GM04504 (cell line): ENCODE measurements around the gene SLC1A4.
A peak's percentile ranks its signal among the peaks of the same experiment; 100 is the strongest.
"Not testable (repeated sequence)": the region's sequence is repeated elsewhere in the genome, so short reads cannot be mapped to it uniquely, and the experiment has no call there.

Source experiments
- DNase-seq: peaks from one replicate; pipeline ENCODE4 v3.0.0-alpha.2; 2012; ENCODE audit warnings: low read depth

The SLC1A4 gene

DNA sequence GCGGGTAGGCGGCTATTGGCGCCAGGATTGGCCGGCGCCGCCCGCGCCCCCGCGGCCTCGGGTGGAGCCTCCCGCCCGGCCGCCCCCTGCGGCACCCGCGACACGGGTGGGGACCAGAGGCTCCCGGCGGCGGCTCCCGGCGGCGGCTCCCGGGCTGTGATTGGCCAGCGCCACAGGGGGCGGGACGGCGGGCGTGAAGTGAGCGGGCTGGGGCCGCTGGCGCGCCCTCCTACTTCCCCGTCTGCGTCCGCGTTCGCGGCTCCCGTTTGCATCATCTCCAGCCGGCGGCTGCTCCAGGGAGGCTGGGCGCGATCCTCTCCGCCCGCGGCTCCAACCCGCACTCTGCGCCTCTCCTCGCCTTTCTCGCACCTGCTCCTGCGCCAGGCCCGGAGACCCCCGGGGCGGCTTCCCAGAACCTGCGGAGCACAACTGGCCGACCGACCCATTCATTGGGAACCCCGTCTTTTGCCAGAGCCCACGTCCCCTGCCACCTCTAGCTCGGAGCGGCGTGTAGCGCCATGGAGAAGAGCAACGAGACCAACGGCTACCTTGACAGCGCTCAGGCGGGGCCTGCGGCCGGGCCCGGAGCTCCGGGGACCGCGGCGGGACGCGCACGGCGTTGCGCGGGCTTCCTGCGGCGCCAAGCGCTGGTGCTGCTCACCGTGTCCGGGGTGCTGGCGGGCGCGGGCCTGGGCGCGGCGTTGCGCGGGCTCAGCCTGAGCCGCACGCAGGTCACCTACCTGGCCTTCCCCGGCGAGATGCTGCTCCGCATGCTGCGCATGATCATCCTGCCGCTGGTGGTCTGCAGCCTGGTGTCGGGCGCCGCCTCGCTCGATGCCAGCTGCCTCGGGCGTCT, at the start of gene SLC1A4:
SLC1A4 (plus strand) TSS at position 274 of the 856 bp plus-strand sequence; CDS start at position 519, 245 bp downstream.
- DNase-seq: peak; percentile 73

DNA sequence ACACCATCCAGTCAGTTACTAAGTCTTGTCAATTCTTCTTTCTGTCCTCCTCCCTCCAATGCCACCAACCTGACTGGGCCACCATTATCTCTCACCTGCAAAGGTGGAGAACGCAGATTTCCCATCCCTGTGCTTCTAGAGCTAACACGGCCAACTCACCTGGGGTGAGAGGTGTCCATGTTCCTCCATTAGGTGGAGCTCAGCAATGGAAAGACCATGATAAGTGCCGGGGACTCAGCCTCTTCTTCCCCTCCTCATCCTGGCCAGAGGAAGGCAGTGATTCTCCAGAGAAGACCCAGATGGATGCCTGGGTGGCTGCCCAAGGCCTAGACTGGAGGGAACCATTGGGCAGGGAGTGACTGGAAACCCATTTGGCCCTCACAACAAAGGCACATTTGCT, 48.1 kb upstream of the SLC1A4 start:
- DNase-seq: no peak

DNA sequence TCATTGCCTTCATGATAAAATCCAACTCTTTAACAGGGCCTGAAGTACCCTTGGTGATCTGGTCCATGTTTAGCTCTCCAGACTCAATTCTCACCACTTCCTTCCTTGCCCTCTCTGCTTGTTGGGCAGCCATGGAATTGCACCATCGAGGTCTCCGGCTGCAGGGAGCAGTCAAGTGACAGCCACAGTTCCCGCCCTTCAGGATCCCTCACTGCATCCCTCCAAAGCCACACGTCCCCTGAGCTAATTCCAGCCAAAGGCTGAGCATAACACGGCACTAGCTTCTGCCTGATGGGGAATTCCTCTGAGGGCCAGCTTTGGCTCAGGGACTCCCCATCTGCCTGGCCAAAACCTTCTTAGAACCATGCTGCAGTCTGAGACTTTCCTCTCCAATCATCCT, 47.4 kb upstream of the SLC1A4 start:
- DNase-seq: no peak

DNA sequence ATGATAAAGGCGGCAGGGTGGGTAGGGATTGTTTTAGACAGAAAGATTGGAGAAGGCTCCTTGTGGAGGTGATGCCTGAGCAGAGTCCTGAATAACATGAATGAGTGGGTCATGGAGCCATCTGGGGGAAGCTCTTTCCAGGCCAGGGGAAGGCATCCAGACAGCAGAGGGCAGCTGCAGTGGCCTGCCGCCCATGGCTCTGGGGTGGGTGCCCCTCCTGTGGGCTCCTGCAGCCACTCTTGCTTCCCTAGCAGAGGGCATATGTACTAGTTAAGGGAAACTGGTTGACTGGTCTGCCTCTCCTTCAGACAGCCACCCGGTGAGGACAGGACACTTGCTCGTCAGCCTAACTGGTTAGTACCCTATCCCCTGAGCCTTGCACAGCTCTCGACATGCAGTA, 46.5 kb upstream of the SLC1A4 start:
- DNase-seq: no peak

DNA sequence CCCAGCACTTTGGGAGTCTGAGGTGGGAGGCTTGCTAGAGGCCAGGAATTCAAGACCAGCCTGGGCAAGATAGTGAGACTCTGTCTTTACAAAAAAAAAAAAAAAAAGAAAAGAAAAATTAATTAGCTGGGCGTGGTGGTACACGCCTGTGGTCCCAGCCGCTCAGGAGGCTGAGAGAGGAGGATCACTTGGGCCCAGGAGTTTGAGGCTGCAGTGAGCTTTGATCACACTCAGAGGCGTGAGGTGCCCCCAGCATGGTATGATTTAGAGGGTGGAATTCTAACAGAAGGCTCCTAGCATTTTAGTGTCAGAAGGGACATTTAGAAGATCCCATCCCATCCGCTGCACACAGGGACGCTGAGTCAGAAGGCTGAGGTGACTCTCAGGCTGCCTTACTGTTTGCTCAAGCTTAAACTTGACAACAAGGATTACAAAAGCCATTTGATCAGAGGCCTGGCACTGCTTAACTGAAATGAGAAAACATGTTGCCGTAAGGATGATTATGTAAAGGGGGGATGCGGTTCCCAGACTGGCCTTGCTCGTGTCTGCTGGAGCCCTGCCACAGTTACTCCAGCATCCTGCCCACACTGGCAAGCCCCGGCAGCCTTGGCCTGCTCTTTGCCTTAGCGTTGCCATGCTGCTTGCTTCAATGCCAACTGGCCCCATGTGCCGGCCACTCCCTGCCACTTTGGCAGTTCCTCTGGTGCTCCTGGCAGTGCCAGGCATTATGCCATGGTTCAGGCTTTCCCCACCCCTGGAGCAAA, 45.6 kb upstream of the SLC1A4 start:
- peak; percentile 45 for DNase-seq

DNA sequence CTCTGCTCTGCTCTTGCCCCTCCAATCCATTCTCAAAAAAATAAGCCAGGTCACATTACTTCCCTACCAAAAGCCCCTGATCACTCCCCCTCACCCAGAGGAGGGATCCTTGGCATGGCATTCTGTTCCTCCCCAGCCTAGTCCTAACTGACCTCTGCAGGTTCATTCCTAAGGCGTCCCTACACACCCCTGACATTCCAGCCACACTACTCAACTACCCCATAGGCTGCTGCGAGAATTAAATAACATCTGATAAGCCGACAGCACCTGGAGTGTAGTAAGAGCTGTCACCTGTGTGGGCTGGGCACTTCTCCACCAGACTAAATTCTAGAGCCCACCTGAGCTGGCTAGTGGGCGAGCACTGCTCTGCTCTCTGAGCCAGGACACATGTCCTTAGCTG, 44.7 kb upstream of the SLC1A4 start:
- DNase-seq: no peak

DNA sequence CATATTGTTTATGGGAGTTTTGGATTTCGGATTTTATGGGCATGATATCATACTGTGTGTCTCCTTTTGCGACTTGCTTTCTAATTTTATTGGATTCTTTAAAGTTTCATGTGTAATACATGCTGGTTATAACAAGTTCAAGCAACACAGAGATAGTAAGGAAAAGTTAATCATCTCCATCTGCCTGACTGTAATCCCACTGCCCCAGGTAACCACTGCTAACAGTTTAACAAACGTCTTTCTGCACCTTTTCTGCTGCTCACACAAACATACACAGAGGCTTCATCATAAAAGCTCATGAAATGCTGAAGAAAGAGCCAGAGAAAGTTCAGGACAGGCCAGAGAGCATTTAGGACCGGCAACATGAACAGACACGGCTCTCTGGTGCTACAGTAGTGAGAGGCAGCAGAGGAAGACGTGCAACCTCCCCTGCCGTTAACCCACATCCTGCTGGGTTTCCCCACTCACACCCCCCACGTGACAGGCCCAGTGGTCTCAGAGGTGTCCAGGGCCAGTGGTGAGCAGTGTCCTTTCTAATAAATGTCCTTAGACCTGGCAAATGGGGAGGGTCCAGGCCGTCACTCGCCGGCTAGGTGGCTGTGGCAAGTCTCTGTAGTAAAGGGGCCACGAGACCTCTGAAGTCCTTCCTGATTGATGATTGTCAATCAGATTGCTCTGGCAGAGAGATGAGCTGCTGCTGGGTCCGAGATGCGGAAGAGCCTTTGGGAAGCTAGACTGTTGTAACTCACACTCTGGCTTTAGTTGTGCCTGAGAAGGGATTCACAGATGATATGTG, 43.0 kb upstream of the SLC1A4 start:
- no peak for DNase-seq

DNA sequence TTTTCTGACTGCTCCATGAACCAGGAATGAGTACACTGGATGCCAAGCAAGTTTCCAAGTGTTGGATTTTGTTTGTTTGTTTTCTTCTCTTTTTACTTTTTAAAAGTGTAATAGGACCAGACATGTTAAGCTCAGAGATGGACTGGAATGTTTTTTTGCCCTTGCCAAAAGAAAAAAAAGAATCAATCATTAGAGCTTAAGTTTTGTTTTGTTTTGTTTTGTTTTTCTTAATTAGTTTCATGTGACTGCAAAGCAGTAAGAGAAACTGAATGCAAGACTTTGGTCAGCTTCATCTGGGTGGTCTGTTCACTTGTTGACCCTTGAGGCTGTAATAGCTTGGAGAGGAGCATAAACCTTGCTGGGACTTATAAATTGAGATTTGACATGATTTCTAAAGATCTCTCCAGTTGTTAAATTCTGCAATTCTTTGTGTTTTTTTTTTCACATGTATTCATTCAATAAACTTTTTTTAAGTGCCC, 42.4 kb upstream of the SLC1A4 start:
- no peak for DNase-seq

DNA sequence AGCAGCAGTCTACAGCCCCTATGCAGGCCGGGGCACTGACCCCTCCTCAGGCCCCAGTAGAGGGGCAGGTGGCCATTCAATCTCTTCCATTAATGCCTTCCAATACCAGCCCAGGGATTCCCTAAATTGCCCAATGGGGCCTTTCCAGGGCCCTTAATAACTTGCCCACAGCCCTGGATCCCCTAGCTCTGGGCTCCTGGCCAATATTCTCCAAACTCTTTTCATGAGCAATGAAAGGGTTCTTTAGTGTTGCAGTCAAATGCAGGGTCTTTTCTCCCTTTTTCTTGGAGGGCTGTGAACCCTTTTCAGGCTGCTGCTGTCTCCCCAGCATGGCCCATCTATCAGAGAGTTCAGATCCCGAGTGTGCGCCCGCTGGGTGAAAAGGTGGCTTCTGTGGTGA, 41.3 kb upstream of the SLC1A4 start:
- DNase-seq: no peak

DNA sequence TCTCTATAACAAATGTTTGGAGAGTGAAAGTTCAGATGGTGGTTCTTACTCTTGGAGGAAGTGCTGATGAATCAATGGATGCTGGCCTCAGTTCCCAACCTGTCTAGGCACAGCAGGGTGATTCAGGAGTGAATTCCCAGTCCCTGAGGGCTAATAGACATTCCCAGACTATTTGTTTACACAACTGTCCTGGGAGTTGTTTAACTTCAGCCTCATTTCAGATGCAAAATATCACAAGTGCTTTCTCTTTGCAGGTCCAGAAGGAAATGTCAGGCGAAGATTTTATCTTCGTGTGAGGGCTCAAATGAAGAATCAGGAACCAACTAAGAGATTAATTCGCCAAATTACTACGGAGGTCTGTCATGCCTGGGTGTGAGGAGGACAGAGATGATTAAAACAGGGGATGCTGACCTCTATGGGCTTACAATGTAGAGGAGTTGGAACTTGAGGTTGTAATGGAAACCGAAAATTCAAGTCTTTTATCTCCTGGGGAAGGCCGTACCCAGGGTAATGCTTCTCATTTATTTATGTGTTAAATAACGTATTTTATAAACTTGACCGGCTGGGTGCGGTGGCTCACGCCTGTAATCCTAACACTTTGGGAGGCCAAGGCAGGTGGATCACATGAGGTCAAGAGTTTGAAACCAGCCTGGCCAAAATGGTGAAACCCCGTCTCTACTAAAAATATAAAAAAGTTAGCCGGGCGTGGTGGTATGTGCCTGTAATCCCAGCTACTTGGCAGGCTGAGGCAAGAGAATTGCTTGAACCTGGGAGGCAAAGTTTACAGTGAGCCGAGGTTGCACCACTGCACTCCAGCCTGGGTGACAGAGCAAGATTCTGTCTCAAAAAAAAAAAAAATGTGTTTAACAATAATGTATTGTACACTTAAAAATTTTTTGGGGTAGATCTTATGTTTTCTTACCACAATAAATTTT, 38.7 kb upstream of the SLC1A4 start:
- no peak for DNase-seq

DNA sequence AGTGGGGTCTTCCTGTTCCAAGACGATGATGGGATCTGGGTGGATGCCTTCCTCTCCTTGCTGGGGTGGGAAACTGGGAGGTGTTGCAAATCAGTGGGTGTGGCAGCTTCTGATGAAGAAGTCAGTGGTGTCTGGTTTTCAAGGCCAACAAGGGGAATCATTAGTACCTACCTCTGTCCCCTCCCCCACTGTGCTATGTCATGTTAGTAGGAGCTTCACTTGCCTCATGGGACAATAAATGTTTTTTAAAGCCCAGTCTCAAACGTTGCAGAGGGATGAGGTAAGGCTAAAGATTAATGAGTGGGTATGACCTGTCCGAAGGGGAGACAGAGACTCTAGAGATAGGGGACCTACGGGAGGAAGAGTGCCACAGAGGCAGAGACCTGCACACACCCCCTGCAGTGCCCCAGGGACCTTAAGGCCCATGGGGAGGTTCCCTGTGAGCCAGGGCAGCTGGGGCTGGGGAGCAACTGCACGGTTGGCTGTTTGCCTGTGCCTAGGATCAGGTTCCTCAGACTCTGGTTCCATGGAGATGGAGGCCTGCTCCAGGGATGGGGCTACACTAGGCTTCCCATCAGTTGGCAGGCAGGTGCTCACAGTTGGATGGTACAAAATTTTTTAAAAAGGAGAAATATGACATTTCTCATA, 37.8 kb upstream of the SLC1A4 start:
- no peak for DNase-seq

DNA sequence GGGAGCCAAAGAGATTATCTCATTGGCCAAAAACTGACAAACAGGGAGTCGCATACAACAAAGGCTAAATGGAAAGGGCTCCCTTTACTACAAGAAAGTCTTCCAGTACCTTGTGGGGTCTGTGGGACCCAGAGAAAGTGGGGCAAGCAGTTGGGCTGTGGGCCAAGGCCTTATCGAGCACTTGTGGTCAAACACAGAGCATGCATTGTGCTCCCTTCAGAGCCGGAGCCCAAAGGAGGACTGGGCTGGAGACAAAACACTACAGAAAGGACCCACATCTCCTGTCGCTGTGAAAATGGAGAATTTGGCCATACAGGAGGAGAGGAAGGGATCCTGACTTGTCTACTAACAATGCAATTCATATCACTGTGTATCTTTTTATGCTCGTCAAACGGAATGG, 37.1 kb upstream of the SLC1A4 start:
- DNase-seq: no peak

DNA sequence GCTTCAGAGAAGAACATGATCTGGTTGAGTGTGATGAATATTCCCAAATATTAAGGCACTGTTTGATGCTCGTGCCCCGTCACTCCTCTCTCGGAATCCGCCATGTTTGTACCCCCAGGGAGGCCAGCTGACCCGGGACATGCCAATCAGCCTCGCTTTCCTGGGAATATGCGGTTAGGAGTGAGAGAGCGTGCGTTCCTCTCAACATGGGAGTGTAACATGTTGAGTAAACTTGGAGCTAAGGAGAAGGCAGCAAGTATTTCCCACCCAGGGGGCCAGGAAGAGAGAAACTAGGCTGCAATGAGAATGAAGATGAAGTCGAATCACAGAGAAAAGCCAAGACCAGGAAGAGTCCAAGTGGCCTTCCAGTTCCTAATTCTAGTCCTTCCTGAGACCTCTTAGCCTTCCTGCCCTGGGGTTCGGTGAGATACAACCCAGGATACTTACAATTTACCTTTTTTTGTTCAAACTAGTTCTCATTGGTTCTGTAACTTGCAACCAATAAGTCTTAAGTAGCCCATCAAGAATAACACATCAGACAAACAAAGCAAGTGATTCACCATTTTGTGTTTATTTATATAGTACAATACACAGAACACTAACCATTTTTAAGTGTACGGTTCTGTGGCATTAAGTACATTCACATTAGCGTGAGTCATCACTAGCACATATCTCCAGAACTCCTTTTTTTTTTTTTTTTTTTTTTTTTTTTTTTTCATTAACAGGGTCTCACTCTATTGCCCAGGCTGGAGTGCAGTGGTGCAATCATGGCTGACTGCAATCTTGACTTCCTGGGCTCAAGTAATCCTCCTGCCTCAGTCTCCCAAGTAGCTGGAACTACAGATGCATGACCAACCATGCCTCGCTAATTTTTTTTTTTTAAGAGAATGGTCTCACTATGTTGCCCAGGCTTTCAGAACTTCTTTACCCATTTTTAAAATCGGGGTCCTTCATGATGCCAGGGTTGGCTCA, 36.4 kb upstream of the SLC1A4 start:
- DNase-seq: no peak

DNA sequence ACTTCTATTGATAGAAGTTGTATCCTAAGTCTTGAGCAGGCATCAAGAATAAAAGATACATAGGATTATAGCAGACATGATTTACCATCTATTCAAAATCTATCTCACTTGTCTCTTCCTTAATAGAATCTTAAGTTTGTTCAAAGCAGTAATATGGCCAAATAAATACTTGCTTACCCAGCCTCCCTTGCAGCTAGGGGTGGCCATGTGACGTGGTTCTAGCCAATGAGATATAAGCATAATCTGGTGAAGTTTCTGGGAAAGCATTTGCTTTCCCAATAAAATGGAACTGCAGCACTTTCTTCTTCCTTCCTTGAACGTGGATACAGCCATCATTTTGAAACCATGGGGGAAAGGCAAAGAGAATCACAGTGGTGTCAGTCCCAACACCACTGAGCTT, 33.7 kb upstream of the SLC1A4 start:
- DNase-seq: no peak

DNA sequence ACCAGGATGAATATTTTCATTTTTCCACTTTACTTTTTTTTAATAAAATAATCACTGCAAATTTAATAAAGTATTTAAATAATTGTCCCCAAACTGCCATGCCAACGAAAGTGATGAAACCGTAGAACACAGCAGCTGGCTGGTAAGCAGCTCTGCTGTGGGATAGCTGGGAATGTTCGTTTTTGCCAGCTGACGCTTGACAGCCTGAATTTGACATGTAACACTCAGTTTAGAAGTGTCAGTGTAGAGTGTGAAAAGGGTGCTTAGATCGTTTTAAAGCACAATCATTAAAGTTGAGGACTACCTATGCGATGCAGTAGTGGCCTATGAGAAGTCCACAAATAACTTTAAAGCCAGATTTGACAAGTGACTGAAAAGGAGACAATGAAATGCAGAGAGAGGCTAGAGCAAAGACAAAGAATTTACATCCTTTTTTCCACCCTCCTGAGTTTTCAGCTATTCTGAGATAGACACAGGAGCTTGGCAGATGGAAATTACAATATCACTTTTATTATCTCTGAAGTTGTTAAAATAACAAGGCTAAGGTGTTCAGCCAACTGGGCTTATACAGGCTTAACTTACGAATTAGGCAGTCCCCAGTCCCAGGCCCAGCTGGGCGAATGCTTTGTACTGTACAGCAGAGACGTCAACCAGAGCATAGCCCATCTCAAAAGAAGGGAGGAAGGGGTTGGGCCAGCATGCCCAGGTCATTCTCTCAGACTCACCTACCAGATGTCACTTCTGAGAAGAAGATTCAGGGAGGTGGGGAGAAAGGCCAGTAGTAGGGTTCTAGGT, 31.9 kb upstream of the SLC1A4 start:
- no peak for DNase-seq

DNA sequence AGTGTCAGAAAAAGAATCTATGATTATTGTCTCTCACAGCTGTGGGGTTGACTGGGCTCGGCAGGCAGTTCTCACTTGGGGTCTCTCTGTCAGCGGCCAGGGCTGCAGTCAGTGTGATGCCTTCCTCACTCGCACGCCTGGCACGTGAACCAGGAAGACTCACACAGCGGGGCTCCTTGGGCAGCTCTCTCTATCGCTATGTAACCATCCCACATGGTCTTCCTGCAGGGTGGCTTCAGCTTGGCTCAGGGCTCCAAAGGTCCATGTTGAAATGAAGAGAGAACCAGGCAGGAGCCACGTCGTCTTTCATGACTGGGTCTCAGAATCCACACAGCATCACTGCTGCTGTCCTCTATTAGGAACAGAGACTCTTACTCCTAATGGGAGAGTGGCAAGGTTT, 30.6 kb upstream of the SLC1A4 start:
- DNase-seq: no peak

DNA sequence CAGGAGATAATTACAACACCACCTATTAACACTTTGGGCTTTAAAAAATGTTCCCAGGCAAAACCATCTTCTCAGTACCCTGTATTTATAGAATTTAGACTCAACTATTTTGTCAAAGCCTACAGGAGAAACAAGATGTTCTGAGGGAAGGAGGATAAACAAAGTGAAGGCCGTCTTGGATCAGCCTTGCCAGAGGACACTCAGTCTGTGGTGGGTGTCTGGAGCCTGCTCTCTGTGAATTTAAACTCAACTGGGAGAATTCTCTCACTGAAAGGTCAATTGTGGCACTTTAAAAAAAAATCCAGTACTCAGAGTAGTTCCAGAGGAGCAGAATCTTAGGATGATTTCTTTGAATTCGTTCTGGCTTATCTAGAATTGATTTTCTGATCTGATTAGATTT, 28.4 kb upstream of the SLC1A4 start:
- no peak for DNase-seq

DNA sequence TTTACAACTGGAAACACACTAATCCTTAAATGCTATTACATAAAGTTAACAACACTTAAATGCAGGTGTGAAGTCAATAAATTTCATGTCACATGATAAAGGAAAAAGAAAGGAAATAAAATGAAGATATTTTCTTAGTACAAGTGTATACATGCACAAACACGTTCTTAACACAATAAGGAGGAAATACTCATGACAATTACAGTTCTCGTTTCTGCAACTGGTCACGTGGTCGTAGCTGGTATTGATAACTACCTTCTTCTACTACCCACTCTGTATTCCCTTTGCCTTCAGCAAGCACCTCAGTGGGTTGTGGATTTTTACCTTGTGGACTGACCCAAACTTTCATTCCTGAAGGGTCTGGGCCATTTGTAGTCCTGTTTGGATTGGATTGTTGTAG, 26.1 kb upstream of the SLC1A4 start:
- DNase-seq: not testable (repeated sequence)

DNA sequence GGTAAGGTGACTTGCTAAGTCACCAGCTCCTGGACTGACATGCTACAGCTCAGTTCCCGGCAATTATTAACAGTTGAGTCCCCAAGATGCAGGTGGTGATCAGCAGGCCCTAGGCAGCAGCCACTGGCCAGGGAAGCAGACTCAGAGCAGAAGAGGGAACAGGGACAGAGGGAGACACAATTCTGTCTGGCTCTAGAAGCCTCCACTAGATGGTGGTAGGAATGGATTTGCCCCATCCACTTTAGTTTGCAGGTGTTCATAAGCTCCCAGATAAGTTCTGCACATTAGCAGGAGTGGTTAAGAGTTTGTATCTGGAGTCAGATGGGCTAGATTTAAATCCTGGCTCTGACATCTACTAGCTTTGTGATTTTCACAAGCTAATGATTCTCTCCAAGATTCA, 25.5 kb upstream of the SLC1A4 start:
- no peak for DNase-seq
